Activated T-helper 17 cell treated with anti-CD3 and anti-CD28 coated beads, Interleukin-2, amount 50 U/mL, for 72 hours (primary cell): Measurements from ENCODE around the gene GBGT1. TPM values are rescaled to one million over a fixed set of nuclear protein-coding genes. Genes with fewer than 3 reads are reported as not detected.

Experiments used
- ATAC-seq: fragments of 150-1000 bp; cut with Tn5 transposase; replicated peaks from 2 replicates; pipeline ENCODE4 v1.10.0; 2021; ENCODE audit warnings: mild to moderate bottlenecking, moderate library complexity
- H3K27ac Mint-ChIP-seq: one replicate; pipeline ENCODE4 v1.8.0; 2022; ENCODE audit warnings: mixed read lengths
- H3K27me3 Mint-ChIP-seq: one replicate; pipeline ENCODE4 v1.8.0; 2022; ENCODE audit warnings: mixed read lengths
- H3K36me3 Mint-ChIP-seq: one replicate; pipeline ENCODE4 v1.8.0; 2022; ENCODE audit warnings: low read depth, mild to moderate bottlenecking, mixed read lengths
- H3K4me1 Mint-ChIP-seq: one replicate; pipeline ENCODE4 v1.8.0; 2022; ENCODE audit warnings: mixed read lengths
- H3K4me3 Mint-ChIP-seq: one replicate; pipeline ENCODE4 v1.8.0; 2022; ENCODE audit warnings: mild to moderate bottlenecking, mixed read lengths
- H3K9me3 Mint-ChIP-seq: one replicate; pipeline ENCODE4 v1.8.0; 2022; ENCODE audit warnings: mixed read lengths
- total RNA-seq, 2 donors: library from RNA; stranded (reverse); gene quantifications; one replicate each; pipeline ENCODE4 v1.2.3, GENCODE V29; 2022

GBGT1 gene
- total RNA-seq, 2 donors from 2014 or later = 2.8 to 7.2 TPM

DNA sequence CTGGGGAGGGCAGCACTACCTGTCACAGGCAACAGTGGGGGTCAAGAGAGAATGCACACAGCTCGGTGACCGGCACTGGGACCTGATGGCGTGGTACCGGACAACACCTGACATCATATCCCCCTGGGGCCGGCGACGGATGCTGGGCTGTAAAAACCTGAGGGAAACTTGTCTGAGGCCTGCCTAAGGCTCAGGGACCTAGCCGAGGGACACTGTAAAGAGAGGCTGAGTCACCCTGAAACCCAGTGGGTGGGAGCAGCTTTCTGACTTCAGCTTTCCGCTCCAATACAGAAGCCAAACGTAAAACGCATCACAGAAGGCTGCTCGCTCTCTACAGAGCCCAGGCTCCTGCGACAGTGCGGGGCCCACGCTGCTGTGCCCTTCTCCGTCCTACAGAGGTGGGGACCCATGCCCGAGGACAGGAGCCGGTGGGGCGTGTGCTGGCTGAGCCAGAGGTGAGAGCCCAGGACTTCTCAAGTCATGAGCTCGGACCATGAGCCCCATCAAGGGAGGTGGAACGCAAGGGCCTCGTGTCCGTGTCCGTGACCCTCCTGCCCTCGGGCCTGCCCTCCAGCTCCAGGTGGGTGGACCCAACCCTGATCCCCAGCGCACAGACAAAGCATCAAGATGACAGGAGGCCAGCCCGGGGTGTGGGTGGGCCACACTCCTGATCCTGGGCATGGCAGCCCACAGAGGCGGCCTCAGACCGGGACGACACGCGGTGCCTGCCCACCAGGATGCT is 47.9 kb downstream of the GBGT1 start:
- Mint-ChIP-seq H3K27me3 (no peaks in the 10 kb centered on the region), H3K27ac (peak overlapping the region; percentile 93), H3K4me1 (peaks cover 29% of the 10 kb centered on the region), H3K4me3 (peak overlapping the region; percentile 85), H3K36me3 (peaks cover 67% of the 10 kb centered on the region), H3K9me3 (no peaks in the 10 kb centered on the region)
- peak; percentile 96 for ATAC-seq

- peaks cover 29% of the 10 kb centered on the region for H3K4me1 Mint-ChIP-seq
- ATAC-seq = no peak
- no peaks in the 10 kb centered on the region for H3K9me3 Mint-ChIP-seq
- peaks cover 68% of the 10 kb centered on the region for H3K36me3 Mint-ChIP-seq
- H3K27ac Mint-ChIP-seq = peak overlapping the region; percentile 93
- no peaks in the 10 kb centered on the region for H3K27me3 Mint-ChIP-seq
- H3K4me3 Mint-ChIP-seq = peak overlapping the region; percentile 85
Observed at GRCh38 chr9:133114886-133115603, 48.7 kb downstream of the GBGT1 start.

DNA sequence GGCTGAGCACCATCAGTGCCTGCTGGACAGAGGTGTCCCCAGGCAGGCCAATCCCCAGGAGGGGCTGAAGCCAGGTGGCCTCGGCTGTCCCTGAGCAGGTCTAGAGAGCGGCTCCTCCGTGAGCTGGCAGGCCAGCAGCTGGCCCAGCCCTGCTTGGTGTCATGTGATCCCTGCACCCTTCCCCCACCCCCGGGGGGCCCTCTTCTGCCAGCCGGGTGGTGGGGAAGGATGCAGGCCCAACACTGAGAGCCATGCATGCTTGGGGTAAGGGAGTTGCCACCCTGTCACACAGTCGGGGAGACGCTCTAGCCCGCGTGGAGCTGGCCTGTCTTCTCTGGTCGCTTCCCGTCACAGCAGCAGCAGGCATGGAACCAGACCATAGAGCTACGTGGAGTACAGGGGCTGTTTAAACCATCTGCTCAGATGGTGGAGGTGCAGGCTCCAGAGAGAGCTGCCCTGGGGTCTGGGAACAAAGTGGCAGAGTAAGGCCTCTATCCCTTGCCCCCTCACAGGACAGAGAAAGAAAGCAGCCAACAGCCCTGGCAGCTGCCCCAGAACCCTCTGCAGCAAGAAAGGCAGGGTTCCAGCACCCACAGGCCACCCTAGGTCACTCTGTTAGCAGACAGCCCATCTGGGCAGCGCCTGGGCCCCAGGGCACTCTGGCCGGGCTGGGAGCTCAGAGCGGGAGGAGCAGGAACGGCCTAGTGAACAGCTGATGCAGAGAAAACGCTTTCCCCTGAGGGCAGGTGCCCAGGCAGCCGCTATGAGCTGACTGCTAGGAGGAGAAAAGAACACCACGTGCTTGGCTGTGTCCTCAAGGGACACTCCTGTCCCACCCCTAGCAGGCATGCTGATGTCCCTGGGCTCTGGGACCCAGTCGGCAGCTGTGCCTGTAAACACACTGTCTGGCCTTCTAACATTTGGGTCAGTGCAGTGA is 49.5 kb downstream of the GBGT1 start:
- no peaks in the 10 kb centered on the region for H3K27me3 Mint-ChIP-seq
- peaks cover 72% of the 10 kb centered on the region for H3K36me3 Mint-ChIP-seq
- no peaks in the 10 kb centered on the region for H3K9me3 Mint-ChIP-seq
- peaks cover 29% of the 10 kb centered on the region for H3K4me1 Mint-ChIP-seq
- H3K27ac Mint-ChIP-seq = peak overlapping the region; percentile 78
- ATAC-seq = no peak
- peak overlapping the region; percentile 85 for H3K4me3 Mint-ChIP-seq

- peak overlapping the region; percentile 85 for H3K4me3 Mint-ChIP-seq
- peak; percentile 20 for ATAC-seq
- H3K4me1 Mint-ChIP-seq = peaks cover 24% of the 10 kb centered on the region
Observed at GRCh38 chr9:133113163-133113948, 50.4 kb downstream of the GBGT1 start.

DNA sequence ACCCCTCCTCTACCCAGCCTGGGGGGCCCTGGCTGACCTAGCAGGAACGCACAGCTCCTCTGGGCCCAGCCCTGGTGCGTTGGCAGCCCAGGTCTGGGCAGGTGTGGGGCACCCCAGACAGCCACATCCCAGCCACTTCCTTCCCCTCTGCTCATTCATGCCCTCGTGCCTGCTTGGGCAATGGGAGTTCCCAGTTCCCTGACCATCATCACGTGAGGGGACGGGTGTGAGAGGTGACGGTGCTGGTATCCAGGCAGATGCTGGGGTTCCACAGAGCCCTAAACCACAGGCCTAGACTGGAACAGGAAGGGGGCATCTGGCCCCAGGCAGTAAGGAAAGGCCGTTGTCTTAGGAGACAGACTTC is 51.1 kb downstream of the GBGT1 start:
- no peak overlapping the region for H3K27ac Mint-ChIP-seq
- H3K9me3 Mint-ChIP-seq = no peaks in the 10 kb centered on the region
- no peaks in the 10 kb centered on the region for H3K27me3 Mint-ChIP-seq
- peaks cover 20% of the 10 kb centered on the region for H3K4me1 Mint-ChIP-seq
- peak; percentile 5 for ATAC-seq
- H3K36me3 Mint-ChIP-seq = peaks cover 76% of the 10 kb centered on the region
- H3K4me3 Mint-ChIP-seq = peak overlapping the region; percentile 85

More at GRCh38 chr9:133113163-133113948, 50.4 kb downstream of the GBGT1 start:
- H3K36me3 Mint-ChIP-seq = peaks cover 73% of the 10 kb centered on the region
- peak overlapping the region; percentile 78 for H3K27ac Mint-ChIP-seq
- no peaks in the 10 kb centered on the region for H3K9me3 Mint-ChIP-seq
- H3K27me3 Mint-ChIP-seq = no peaks in the 10 kb centered on the region

DNA sequence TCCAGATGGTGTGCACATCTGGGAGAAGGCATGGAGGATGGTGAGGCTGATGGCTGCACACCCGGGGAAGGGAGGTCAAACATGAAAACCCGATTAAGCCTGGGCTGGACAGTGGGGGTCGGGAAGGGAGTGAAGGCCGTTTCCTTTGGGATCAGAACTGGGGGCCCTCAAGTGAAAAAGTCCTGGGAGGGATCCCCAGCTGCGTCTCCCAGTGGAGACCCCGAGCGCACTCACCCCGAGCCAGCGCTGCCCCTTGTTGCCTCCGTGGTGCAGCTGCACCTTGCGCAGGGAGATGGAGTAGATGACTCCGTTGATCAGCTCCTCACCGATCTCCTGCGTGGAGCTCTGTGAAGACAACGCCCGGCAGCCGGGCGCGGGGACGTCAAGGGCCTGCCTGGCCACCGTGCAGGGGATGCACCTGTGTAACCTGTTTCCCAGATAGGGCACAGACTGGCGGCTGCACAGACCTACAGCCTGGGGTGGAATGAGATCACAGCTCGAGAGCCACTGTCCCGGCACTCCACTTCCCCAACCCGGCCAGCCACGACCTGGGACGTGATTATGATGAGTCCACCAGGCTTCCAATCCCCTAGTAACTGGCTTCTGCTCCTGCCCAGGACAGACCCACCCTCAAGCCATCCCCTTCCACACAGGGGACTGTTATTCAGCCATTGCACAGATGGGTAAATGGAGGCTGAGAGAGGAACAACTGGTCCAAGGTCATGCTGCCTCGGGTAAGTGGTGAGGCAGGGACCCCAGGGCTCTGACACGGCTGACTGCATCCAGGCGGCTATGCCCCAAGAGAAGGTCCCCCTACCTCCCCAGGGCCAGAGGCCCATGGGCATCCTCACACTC is 51.7 kb downstream of the GBGT1 start:
- Mint-ChIP-seq H3K36me3 (peaks cover 75% of the 10 kb centered on the region), H3K4me1 (peaks cover 15% of the 10 kb centered on the region), H3K4me3 (peak overlapping the region; percentile 85), H3K27me3 (no peaks in the 10 kb centered on the region), H3K27ac (no peak overlapping the region), H3K9me3 (no peaks in the 10 kb centered on the region)
- ATAC-seq = no peak

DNA sequence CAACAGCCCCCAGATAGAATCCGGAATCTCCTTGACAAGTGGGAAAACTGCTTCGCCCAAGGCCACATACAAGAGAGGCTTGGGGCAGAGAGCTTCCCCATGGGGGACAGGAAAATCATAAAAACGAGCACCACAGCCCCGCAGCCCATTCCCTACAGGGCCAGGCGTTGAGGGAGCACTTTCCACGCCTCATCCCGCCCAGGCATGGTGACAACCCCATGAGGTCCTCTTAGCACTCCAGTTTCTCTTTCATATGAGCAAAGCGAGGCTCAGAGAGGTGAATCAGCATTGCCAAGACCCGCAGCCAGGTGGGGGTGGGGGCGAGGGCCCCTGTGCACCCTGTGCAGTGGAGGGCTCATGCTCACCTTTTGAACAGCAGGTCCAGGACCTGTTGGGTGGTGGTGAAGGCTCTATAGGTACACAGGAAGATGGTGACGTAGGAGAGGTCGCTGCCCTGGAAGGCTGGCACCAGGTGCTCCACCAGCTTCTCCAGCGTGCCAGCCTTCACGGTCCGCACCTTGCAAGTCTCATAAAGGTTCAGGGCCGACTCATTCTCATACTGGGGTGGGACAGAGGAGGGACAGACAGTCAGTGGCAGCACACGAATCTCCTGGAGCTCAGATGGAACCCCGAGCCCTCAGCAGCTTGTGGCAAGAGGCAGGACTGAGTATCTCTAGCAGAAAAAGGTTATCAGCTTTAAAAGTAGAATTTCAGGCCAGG is 53.6 kb downstream of the GBGT1 start:
- peaks cover 4% of the 10 kb centered on the region for H3K4me1 Mint-ChIP-seq

GRCh38 chr9:133108794-133109641 is 54.7 kb downstream of the GBGT1 start:
- ATAC-seq = no peak
- H3K36me3 Mint-ChIP-seq = peaks cover 94% of the 10 kb centered on the region
- no peaks in the 10 kb centered on the region for H3K27me3 Mint-ChIP-seq
- H3K27ac Mint-ChIP-seq = peak overlapping the region; percentile 17
- H3K4me3 Mint-ChIP-seq = no peak overlapping the region
- H3K4me1 Mint-ChIP-seq = peaks cover 4% of the 10 kb centered on the region
- H3K9me3 Mint-ChIP-seq = no peaks in the 10 kb centered on the region

More for the DNA sequence above, 53.6 kb downstream of the GBGT1 start:
- peaks cover 84% of the 10 kb centered on the region for H3K36me3 Mint-ChIP-seq
- H3K4me3 Mint-ChIP-seq = no peak overlapping the region
- no peaks in the 10 kb centered on the region for H3K9me3 Mint-ChIP-seq
- H3K27ac Mint-ChIP-seq = peak overlapping the region; percentile 17
- no peak for ATAC-seq
- no peaks in the 10 kb centered on the region for H3K27me3 Mint-ChIP-seq

DNA sequence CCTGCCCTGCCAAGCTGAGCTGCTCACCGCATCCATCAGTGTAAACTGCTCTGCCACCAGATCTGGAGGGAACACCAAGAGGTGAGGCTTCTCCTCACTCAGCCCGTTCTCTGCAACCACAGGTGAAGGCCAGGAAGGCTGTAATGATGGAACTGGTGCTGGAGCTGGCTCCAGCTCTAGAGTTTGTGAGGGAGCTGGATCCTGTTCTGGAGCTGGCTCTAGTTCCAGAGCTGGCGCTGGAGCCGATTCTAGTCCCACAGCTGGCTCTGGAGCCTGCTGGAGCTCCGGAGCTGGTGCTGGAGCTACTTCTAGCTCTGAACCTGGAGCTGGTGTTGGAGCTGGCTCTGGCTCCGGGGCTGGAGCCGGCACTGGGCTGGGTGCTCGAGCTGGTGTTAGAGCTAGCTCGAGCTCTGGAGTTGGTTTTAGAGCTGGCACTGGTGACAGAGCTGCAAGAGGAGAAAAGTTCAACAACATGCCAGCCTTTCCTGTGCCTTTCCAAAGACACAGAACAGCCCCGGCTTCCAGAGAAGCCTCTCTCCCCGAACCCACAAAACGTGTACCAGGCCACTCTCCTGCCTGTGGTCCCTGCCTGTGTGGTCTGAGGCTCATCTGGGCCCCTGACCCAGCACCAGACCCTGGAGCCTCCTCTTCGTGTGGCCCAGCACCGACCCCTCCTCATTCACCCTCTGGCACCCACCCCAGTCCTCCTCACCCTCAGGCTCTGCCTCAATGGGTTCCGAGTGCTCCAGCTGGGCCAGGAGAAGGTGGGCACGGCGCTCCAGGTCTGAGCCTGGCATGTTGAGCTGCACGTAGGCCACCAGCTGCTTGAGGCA is 55.5 kb downstream of the GBGT1 start:
- H3K27me3 Mint-ChIP-seq = no peaks in the 10 kb centered on the region
- no peaks in the 10 kb centered on the region for H3K4me1 Mint-ChIP-seq
- no peaks in the 10 kb centered on the region for H3K9me3 Mint-ChIP-seq
- no peak overlapping the region for H3K27ac Mint-ChIP-seq
- peaks cover 92% of the 10 kb centered on the region for H3K36me3 Mint-ChIP-seq
- ATAC-seq = no peak
- no peak overlapping the region for H3K4me3 Mint-ChIP-seq

GRCh38 chr9:133107245-133107722 is 56.4 kb downstream of the GBGT1 start:
- H3K4me3 Mint-ChIP-seq = no peak overlapping the region
- peaks cover 93% of the 10 kb centered on the region for H3K36me3 Mint-ChIP-seq
- no peaks in the 10 kb centered on the region for H3K27me3 Mint-ChIP-seq
- no peaks in the 10 kb centered on the region for H3K9me3 Mint-ChIP-seq
- no peak overlapping the region for H3K27ac Mint-ChIP-seq
- ATAC-seq = no peak
- H3K4me1 Mint-ChIP-seq = no peaks in the 10 kb centered on the region

- no peak overlapping the region for H3K4me3 Mint-ChIP-seq
- H3K27ac Mint-ChIP-seq = peak overlapping the region; percentile 54
- no peaks in the 10 kb centered on the region for H3K27me3 Mint-ChIP-seq
- H3K9me3 Mint-ChIP-seq = no peaks in the 10 kb centered on the region
- H3K4me1 Mint-ChIP-seq = no peaks in the 10 kb centered on the region
- H3K36me3 Mint-ChIP-seq = peaks cover 93% of the 10 kb centered on the region
- ATAC-seq = no peak
Observed at GRCh38 chr9:133106511-133107244, 57.0 kb downstream of the GBGT1 start.
